ENCODE measurements around the gene ITGB2.
A peak's percentile ranks its signal among the peaks of the same experiment; 100 is the strongest.

ITGB2 gene

GRCh38 chr21:44867999-44868700 lies 52.5 kb downstream of the ITGB2 start:
- no peak for DNase-seq (ENCODE audit: low read depth)

GRCh38 chr21:44867464-44867863 lies 53.2 kb downstream of the ITGB2 start:
- DNase-seq (ENCODE audit: low read depth) = no peak

DNA sequence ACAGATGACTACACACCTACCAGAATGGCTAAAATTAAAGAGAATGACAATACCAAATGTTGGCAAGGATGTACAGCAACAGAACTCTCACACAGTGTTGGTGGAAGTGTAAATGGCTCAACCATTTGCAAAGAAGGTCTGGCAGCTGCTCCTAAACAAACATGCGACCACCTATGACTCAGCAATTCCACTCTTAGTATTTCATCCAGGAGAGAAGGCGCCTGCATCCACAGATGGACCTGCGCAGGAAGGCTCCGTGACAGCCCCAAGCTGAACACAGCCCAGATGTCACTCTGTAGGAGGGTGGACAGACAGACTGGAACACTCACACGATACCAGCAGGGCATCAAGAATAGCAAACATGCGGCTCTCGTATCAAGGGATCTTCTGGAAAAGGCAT lies 53.9 kb downstream of the ITGB2 start:
- peak; percentile 77 for DNase-seq (ENCODE audit: low read depth)

GRCh38 chr21:44865561-44866280 lies 55.0 kb downstream of the ITGB2 start:
- peak; percentile 81 for DNase-seq (ENCODE audit: low read depth)

DNA sequence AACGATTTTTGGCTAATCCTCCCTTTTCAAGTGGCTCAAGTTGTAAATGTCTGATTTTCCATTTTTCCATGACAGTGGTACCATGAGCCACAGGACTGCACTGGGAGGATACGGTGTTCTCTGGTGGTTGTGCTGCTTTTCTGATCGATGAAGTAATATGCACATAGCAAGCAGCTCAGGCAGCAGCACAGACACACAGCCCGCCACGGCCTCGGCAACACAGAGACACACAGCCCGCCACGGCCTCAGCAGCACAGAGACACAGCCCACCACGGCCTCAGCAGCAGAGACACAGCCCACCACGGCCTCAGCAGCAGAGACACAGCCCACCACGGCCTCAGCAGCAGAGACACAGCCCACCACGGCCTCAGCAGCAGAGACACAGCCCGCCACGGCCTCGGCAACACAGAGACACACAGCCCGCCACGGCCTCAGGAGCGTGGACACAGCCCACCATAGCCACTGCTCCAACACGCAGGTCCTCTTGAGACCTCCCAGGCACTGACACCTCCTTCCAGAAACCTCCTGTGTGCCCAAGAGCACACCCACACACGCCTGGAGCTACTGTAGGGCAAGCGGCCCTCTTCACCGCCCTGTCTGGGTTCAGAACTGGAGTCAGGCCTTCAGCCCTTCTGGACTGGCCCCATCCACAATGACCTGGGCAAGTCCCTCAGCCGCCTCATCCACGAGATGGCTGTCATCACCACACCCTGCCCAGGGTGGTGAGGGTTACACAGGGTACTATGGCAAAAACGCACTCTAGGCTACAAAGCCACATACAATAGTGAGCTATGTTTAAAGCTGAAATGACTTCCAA lies 57.6 kb downstream of the ITGB2 start:
- DNase-seq (ENCODE audit: low read depth) = no peak

DNA sequence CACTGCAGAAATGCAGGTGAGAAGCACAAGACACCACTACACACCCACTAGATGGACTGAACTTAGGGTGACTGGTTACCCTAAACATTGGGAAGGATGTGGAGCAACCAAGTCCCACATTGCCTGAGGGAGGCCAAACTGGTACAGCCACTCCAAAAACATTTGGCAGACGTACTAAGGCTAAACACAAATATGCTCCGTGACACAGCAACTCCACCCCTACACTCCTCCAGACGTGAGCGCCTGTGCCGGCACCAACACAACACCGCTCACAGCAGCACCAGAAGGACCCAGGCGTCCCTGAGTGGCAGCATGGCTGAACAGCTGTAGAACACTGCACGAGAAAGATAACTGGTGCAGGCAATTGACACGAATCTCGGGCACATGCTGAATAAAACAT lies 61.9 kb downstream of the ITGB2 start:
- no peak for DNase-seq (ENCODE audit: low read depth)

GRCh38 chr21:44858291-44858690 lies 62.4 kb downstream of the ITGB2 start:
- DNase-seq (ENCODE audit: low read depth) = no peak

- no peak for DNase-seq (ENCODE audit: low read depth)
These were observed 63.4 kb downstream of the ITGB2 start for GRCh38 chr21:44857127-44857892.

- DNase-seq (ENCODE audit: low read depth) = no peak
These were observed 64.6 kb downstream of the ITGB2 start for GRCh38 chr21:44856131-44856530.

DNA sequence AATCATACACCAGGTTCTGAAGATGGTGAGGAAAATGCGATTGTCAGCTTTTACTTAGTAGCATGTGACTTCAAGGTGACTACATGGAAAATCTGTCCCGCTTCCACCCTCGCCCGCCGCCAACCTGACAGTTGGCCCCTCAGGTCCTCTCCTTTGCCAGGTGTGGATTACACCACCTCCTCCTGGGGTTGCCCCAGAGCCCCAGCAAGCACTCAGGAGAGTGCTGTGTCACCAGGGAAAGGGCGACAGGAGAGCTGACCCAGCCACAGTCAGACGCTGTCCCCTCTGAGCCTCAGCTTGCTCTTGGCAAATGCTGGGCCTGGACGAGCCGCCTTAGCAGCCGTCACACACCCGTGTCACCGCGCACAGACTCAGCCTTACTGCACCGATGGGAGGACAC lies 65.1 kb downstream of the ITGB2 start:
- no peak for DNase-seq (ENCODE audit: low read depth)

GRCh38 chr21:44854664-44855446 lies 65.8 kb downstream of the ITGB2 start:
- DNase-seq (ENCODE audit: low read depth) = no peak

- no peak for DNase-seq (ENCODE audit: low read depth)
These were observed 66.4 kb downstream of the ITGB2 start for GRCh38 chr21:44854391-44854663.

GRCh38 chr21:44853601-44854390 lies 66.9 kb downstream of the ITGB2 start:
- no peak for DNase-seq (ENCODE audit: low read depth)

GRCh38 chr21:44850905-44851657 lies 69.6 kb downstream of the ITGB2 start:
- DNase-seq (ENCODE audit: low read depth) = no peak

GRCh38 chr21:44850208-44850800 lies 70.4 kb downstream of the ITGB2 start:
- DNase-seq (ENCODE audit: low read depth) = no peak

- DNase-seq (ENCODE audit: low read depth) = no peak
These were observed 71.0 kb downstream of the ITGB2 start for GRCh38 chr21:44849616-44850130.

DNA sequence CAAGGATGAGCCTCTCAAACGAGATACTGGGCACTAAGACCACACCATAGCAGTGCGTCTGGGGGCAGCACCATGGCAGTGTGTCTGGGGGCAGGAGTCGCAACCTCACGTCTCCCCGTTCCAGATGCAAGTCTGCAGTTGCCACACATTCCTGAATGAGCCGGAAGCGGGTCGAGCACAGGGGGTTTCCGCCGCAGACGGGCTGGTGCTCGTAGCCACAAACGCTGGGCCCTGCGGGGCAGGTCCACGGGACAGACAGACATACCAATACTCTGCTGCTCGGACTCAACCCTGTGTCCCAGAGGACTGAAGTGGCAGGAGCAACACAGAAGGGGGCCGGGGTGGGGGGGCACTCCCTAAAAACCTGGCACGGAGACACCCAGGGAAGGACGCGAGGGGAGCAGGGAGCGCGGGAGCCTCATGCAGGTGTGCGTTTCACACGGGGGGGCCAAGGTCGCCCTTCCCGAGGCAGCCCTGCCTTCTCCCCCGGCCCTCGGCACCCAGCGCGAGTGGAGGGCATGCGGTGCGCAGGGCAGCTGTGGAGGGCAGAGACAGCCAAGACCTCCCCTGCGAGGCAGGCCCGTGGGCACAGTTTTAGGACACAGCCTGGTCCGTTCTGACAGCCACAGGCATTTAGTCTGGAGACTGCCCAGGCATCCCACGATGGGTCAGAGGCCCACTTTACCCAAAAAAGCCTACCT lies 71.7 kb downstream of the ITGB2 start:
- no peak for DNase-seq (ENCODE audit: low read depth)

- DNase-seq (ENCODE audit: low read depth) = no peak
These were observed 73.2 kb downstream of the ITGB2 start for GRCh38 chr21:44847261-44848056.

Data from amniotic epithelial cell (primary cell).